GM12878 (cell line): ENCODE data around the gene SRD5A2.

ENCODE experiments used
- BRCA1 ChIP-seq: IDR thresholded peaks from 2 replicates; pipeline ENCODE4 v1.6.1; 2011; ENCODE audit warnings: low read depth, low read length, improper control_type of control experiment
- CBX3 ChIP-seq: fragments of 200-600 bp; sonication (generic); IDR thresholded peaks from 2 replicates; pipeline ENCODE4 v1.6.1; 2016; ENCODE audit warnings: low read depth, borderline replicate concordance
- ESRRA ChIP-seq: IDR thresholded peaks from 2 replicates; pipeline ENCODE4 v1.6.1; 2012; ENCODE audit warnings: mild to moderate bottlenecking, low read length, improper control_type of control experiment
- FOS ChIP-seq: IDR thresholded peaks from 3 replicates; pipeline ENCODE4 v1.6.1; 2011; ENCODE audit warnings: borderline replicate concordance; ENCODE audit not compliant: insufficient read length; ENCODE audit errors: extremely low read depth
- JUNB ChIP-seq: IDR thresholded peaks from 2 replicates; pipeline ENCODE4 v1.6.1; 2016; ENCODE audit warnings: antibody characterized with exemption, mild to moderate bottlenecking
- JUND ChIP-seq: IDR thresholded peaks from 2 replicates; pipeline ENCODE4 v1.6.1; 2012; ENCODE audit warnings: low read depth, mild to moderate bottlenecking, low read length, improper control_type of control experiment, moderate library complexity
- POLR2A ChIP-seq: IDR thresholded peaks from 2 replicates; pipeline ENCODE4 v1.6.1; 2011; ENCODE audit warnings: low read depth, mild to moderate bottlenecking, low read length
- RAD21 ChIP-seq: IDR thresholded peaks from 2 replicates; pipeline ENCODE4 v1.6.1; 2011; ENCODE audit warnings: mild to moderate bottlenecking, low read depth, low read length, moderate library complexity; ENCODE audit not compliant: insufficient read depth
- SMC3 ChIP-seq: IDR thresholded peaks from 2 replicates; pipeline ENCODE4 v1.6.1; 2011; ENCODE audit warnings: low read length, improper control_type of control experiment, borderline replicate concordance
- SPI1 ChIP-seq: IDR thresholded peaks from 2 replicates; pipeline ENCODE4 v1.6.1; 2011; ENCODE audit warnings: low read depth, mild to moderate bottlenecking, low read length, moderate library complexity, borderline replicate concordance; ENCODE audit not compliant: insufficient read depth
- STAT3 ChIP-seq: IDR thresholded peaks from 2 replicates; pipeline ENCODE4 v1.6.1; 2011; ENCODE audit warnings: low read depth, low read length, improper control_type of control experiment
- TF ChIP-seq, protein P1 (sequence below), 3 experiments: IDR thresholded peaks in 2 of 3; conservative IDR thresholded peaks in 1 of 3; 2 replicates each; pipeline ENCODE4 v1.5.1; 2011; ENCODE audit warnings: low read depth in 3 of 3, low read length in 3 of 3, mild to moderate bottlenecking in 3 of 3, control low read depth in 2 of 3, moderate library complexity in 2 of 3, inconsistent platforms in 1 of 3, mixed read lengths in 1 of 3; ENCODE audit not compliant: control insufficient read depth in 2 of 3, insufficient read depth in 1 of 3; ENCODE audit errors: extremely low read depth in 1 of 3
- TF ChIP-seq, protein P2 (sequence below): fragments of 450-650 bp; conservative IDR thresholded peaks from 2 replicates; pipeline ENCODE4 v1.6.1; 2017; ENCODE audit warnings: mild to moderate bottlenecking, moderate library complexity

DNA sequence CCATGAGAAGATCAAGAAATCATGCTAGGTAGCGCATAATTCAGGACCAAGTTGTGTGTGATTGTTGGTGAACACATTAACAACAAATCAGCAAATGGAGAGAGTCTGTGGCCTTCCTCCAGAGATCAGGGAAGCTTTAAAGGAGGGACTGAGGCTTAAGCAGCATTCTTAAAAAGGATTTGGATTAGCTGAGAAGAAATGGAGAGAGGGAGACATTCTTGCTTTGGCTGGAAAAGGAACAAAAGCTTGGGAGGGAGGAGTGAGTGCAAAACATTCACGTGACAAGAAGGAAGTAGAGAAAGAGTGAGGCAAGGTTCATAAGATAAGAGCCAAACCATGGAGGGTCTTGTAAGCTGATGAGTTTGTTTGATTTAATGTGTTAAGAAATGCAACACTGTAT lies 75.6 kb downstream of the SRD5A2 start:
- no peak for TF ChIP-seq POLR2A
- TF ChIP-seq CBX3: no peak
- no peak for TF ChIP-seq SMC3
- no peak for TF ChIP-seq STAT3
- no peak for TF ChIP-seq JUNB
- TF ChIP-seq, protein P1, sequence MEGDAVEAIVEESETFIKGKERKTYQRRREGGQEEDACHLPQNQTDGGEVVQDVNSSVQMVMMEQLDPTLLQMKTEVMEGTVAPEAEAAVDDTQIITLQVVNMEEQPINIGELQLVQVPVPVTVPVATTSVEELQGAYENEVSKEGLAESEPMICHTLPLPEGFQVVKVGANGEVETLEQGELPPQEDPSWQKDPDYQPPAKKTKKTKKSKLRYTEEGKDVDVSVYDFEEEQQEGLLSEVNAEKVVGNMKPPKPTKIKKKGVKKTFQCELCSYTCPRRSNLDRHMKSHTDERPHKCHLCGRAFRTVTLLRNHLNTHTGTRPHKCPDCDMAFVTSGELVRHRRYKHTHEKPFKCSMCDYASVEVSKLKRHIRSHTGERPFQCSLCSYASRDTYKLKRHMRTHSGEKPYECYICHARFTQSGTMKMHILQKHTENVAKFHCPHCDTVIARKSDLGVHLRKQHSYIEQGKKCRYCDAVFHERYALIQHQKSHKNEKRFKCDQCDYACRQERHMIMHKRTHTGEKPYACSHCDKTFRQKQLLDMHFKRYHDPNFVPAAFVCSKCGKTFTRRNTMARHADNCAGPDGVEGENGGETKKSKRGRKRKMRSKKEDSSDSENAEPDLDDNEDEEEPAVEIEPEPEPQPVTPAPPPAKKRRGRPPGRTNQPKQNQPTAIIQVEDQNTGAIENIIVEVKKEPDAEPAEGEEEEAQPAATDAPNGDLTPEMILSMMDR (IDR thresholded peaks at IDR 0.05 in 2 of 3, conservative IDR thresholded peaks at IDR 0.05 in 1 of 3; ENCODE audit: control insufficient read depth in 2 of 3, extremely low read depth in 1 of 3, insufficient read depth in 1 of 3, low read depth in 3 of 3, low read length in 3 of 3): no peak
- no peak for TF ChIP-seq JUND
- TF ChIP-seq BRCA1: no peak
- TF ChIP-seq, protein P2, sequence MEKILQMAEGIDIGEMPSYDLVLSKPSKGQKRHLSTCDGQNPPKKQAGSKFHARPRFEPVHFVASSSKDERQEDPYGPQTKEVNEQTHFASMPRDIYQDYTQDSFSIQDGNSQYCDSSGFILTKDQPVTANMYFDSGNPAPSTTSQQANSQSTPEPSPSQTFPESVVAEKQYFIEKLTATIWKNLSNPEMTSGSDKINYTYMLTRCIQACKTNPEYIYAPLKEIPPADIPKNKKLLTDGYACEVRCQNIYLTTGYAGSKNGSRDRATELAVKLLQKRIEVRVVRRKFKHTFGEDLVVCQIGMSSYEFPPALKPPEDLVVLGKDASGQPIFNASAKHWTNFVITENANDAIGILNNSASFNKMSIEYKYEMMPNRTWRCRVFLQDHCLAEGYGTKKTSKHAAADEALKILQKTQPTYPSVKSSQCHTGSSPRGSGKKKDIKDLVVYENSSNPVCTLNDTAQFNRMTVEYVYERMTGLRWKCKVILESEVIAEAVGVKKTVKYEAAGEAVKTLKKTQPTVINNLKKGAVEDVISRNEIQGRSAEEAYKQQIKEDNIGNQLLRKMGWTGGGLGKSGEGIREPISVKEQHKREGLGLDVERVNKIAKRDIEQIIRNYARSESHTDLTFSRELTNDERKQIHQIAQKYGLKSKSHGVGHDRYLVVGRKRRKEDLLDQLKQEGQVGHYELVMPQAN: no peak
- no peak for TF ChIP-seq RAD21
- no peak for TF ChIP-seq SPI1
- no peak for TF ChIP-seq FOS
- no peak for TF ChIP-seq ESRRA
